ENCODE results near the gene IFIT1.
"Not testable (repeated sequence)": the region's sequence is repeated elsewhere in the genome, so short reads cannot be mapped to it uniquely, and the experiment has no call there.

The IFIT1 gene

GRCh38 chr10:89391907-89392756, at the start of gene IFIT1:
TSS of gene IFIT1 (plus strand) at chr10:89392623. CDS start at chr10:89392713, 90 bp downstream.
- Histone ChIP-seq H3K9ac (ENCODE audit: low read length in 2 of 2) (peak within 1 kb of the TSS; percentile 50 to 66), H3K9me3 (ENCODE audit: control insufficient read depth in 2 of 2, low read length in 2 of 2) (no peaks in the 10 kb centered on the region), H3K4me3 (ENCODE audit: low read length in 2 of 2) (peak within 1 kb of the TSS; percentile 74 to 80), H3K27ac (ENCODE audit: low read length) (peak within 1 kb of the TSS; percentile 53), H3K4me1 (ENCODE audit: control insufficient read depth, insufficient read depth, low read length) (peaks cover 19% of the 10 kb centered on the region), H3K27me3 (ENCODE audit: control insufficient read depth in 1 of 2, insufficient read depth in 2 of 2, low read length in 2 of 2) (no peaks in the 10 kb centered on the region), H3K36me3 (ENCODE audit: control insufficient read depth in 2 of 2, insufficient read depth in 2 of 2, low read length in 2 of 2) (no peaks in the 10 kb centered on the region)

GRCh38 chr10:89343089-89343767, 49.2 kb upstream of the IFIT1 start:
- no peaks in the 10 kb centered on the region for H3K9me3 ChIP-seq (ENCODE audit: control insufficient read depth in 2 of 2, low read length in 2 of 2)
- H3K9ac ChIP-seq (ENCODE audit: low read length in 2 of 2), result no peak overlapping the region
- no peaks in the 10 kb centered on the region for H3K4me1 ChIP-seq (ENCODE audit: control insufficient read depth, insufficient read depth, low read length)
- no peak overlapping the region for H3K27ac ChIP-seq (ENCODE audit: low read length)
- peaks cover 5% of the 10 kb centered on the region in 2 donors for H3K36me3 ChIP-seq (ENCODE audit: control insufficient read depth in 2 of 2, insufficient read depth in 2 of 2, low read length in 2 of 2)
- no peak overlapping the region for H3K4me3 ChIP-seq (ENCODE audit: low read length in 2 of 2)
- H3K27me3 ChIP-seq (ENCODE audit: control insufficient read depth in 1 of 2, insufficient read depth in 2 of 2, low read length in 2 of 2), result no peaks in the 10 kb centered on the region

- Histone ChIP-seq H3K9ac (ENCODE audit: low read length in 2 of 2) (no peak overlapping the region), H3K4me3 (ENCODE audit: low read length in 2 of 2) (no peak overlapping the region), H3K36me3 (ENCODE audit: control insufficient read depth in 2 of 2, insufficient read depth in 2 of 2, low read length in 2 of 2) (peaks cover 0 to 3% of the 10 kb centered on the region in 2 donors), H3K27me3 (ENCODE audit: control insufficient read depth in 1 of 2, insufficient read depth in 2 of 2, low read length in 2 of 2) (no peaks in the 10 kb centered on the region), H3K27ac (ENCODE audit: low read length) (no peak overlapping the region), H3K9me3 (ENCODE audit: control insufficient read depth in 2 of 2, low read length in 2 of 2) (no peaks in the 10 kb centered on the region), H3K4me1 (ENCODE audit: control insufficient read depth, insufficient read depth, low read length) (no peaks in the 10 kb centered on the region)
Measured at GRCh38 chr10:89344156-89344555, 48.3 kb upstream of the IFIT1 start.

GRCh38 chr10:89345367-89346000, 46.9 kb upstream of the IFIT1 start:
- no peaks in the 10 kb centered on the region for H3K4me1 ChIP-seq (ENCODE audit: control insufficient read depth, insufficient read depth, low read length)
- H3K36me3 ChIP-seq (ENCODE audit: control insufficient read depth in 2 of 2, insufficient read depth in 2 of 2, low read length in 2 of 2), result no peaks in the 10 kb centered on the region
- H3K4me3 ChIP-seq (ENCODE audit: low read length in 2 of 2), result no peak overlapping the region
- H3K9ac ChIP-seq (ENCODE audit: low read length in 2 of 2), result no peak overlapping the region
- H3K9me3 ChIP-seq (ENCODE audit: control insufficient read depth in 2 of 2, low read length in 2 of 2), result no peaks in the 10 kb centered on the region
- no peak overlapping the region for H3K27ac ChIP-seq (ENCODE audit: low read length)
- no peaks in the 10 kb centered on the region for H3K27me3 ChIP-seq (ENCODE audit: control insufficient read depth in 1 of 2, insufficient read depth in 2 of 2, low read length in 2 of 2)

GRCh38 chr10:89346405-89347254, 45.8 kb upstream of the IFIT1 start:
- no peak overlapping the region for H3K9ac ChIP-seq (ENCODE audit: low read length in 2 of 2)
- no peaks in the 10 kb centered on the region for H3K9me3 ChIP-seq (ENCODE audit: control insufficient read depth in 2 of 2, low read length in 2 of 2)
- H3K27me3 ChIP-seq (ENCODE audit: control insufficient read depth in 1 of 2, insufficient read depth in 2 of 2, low read length in 2 of 2), result no peaks in the 10 kb centered on the region
- no peak overlapping the region for H3K27ac ChIP-seq (ENCODE audit: low read length)
- H3K4me3 ChIP-seq (ENCODE audit: low read length in 2 of 2), result no peak overlapping the region
- H3K4me1 ChIP-seq (ENCODE audit: control insufficient read depth, insufficient read depth, low read length), result peaks cover 4% of the 10 kb centered on the region
- H3K36me3 ChIP-seq (ENCODE audit: control insufficient read depth in 2 of 2, insufficient read depth in 2 of 2, low read length in 2 of 2), result no peaks in the 10 kb centered on the region

- Histone ChIP-seq H3K27me3 (ENCODE audit: control insufficient read depth in 1 of 2, insufficient read depth in 2 of 2, low read length in 2 of 2) (no peaks in the 10 kb centered on the region), H3K4me1 (ENCODE audit: control insufficient read depth, insufficient read depth, low read length) (peaks cover 4% of the 10 kb centered on the region), H3K9ac (ENCODE audit: low read length in 2 of 2) (no peak overlapping the region), H3K36me3 (ENCODE audit: control insufficient read depth in 2 of 2, insufficient read depth in 2 of 2, low read length in 2 of 2) (no peaks in the 10 kb centered on the region), H3K4me3 (ENCODE audit: low read length in 2 of 2) (no peak overlapping the region), H3K27ac (ENCODE audit: low read length) (no peak overlapping the region), H3K9me3 (ENCODE audit: control insufficient read depth in 2 of 2, low read length in 2 of 2) (no peaks in the 10 kb centered on the region)
Measured at GRCh38 chr10:89347701-89348457, 44.5 kb upstream of the IFIT1 start.

- H3K4me1 ChIP-seq (ENCODE audit: control insufficient read depth, insufficient read depth, low read length), result peaks cover 4% of the 10 kb centered on the region
- H3K27ac ChIP-seq (ENCODE audit: low read length), result no peak overlapping the region
- no peak overlapping the region for H3K9ac ChIP-seq (ENCODE audit: low read length in 2 of 2)
- H3K36me3 ChIP-seq (ENCODE audit: control insufficient read depth in 2 of 2, insufficient read depth in 2 of 2, low read length in 2 of 2), result no peaks in the 10 kb centered on the region
- no peak overlapping the region for H3K4me3 ChIP-seq (ENCODE audit: low read length in 2 of 2)
- no peaks in the 10 kb centered on the region for H3K9me3 ChIP-seq (ENCODE audit: control insufficient read depth in 2 of 2, low read length in 2 of 2)
- no peaks in the 10 kb centered on the region for H3K27me3 ChIP-seq (ENCODE audit: control insufficient read depth in 1 of 2, insufficient read depth in 2 of 2, low read length in 2 of 2)
Measured at GRCh38 chr10:89348481-89348880, 43.9 kb upstream of the IFIT1 start.

- Histone ChIP-seq H3K4me3 (ENCODE audit: low read length in 2 of 2) (no peak overlapping the region), H3K36me3 (ENCODE audit: control insufficient read depth in 2 of 2, insufficient read depth in 2 of 2, low read length in 2 of 2) (no peaks in the 10 kb centered on the region), H3K27me3 (ENCODE audit: control insufficient read depth in 1 of 2, insufficient read depth in 2 of 2, low read length in 2 of 2) (no peaks in the 10 kb centered on the region), H3K4me1 (ENCODE audit: control insufficient read depth, insufficient read depth, low read length) (peaks cover 4% of the 10 kb centered on the region), H3K9me3 (ENCODE audit: control insufficient read depth in 2 of 2, low read length in 2 of 2) (no peaks in the 10 kb centered on the region), H3K27ac (ENCODE audit: low read length) (no peak overlapping the region), H3K9ac (ENCODE audit: low read length in 2 of 2) (no peak overlapping the region)
Measured at GRCh38 chr10:89348975-89349374, 43.4 kb upstream of the IFIT1 start.

- not testable (repeated sequence) for H3K4me1 ChIP-seq (ENCODE audit: control insufficient read depth, insufficient read depth, low read length); H3K9ac ChIP-seq (ENCODE audit: low read length in 2 of 2); H3K27ac ChIP-seq (ENCODE audit: low read length); H3K9me3 ChIP-seq (ENCODE audit: control insufficient read depth in 2 of 2, low read length in 2 of 2); H3K4me3 ChIP-seq (ENCODE audit: low read length in 2 of 2); H3K36me3 ChIP-seq (ENCODE audit: control insufficient read depth in 2 of 2, insufficient read depth in 2 of 2, low read length in 2 of 2); H3K27me3 ChIP-seq (ENCODE audit: control insufficient read depth in 1 of 2, insufficient read depth in 2 of 2, low read length in 2 of 2)
Measured at GRCh38 chr10:89350631-89351315, 41.6 kb upstream of the IFIT1 start.
